GM21576 (cell line): ENCODE results near the gene TMPRSS3.

Experiments
- ATAC-seq: cut with Tn5 transposase; IDR thresholded peaks from one replicate; pipeline ENCODE4 v1.9.1; 2021; ENCODE audit warnings: mild to moderate bottlenecking, moderate library complexity; ENCODE audit not compliant: unreplicated experiment

Gene TMPRSS3

DNA sequence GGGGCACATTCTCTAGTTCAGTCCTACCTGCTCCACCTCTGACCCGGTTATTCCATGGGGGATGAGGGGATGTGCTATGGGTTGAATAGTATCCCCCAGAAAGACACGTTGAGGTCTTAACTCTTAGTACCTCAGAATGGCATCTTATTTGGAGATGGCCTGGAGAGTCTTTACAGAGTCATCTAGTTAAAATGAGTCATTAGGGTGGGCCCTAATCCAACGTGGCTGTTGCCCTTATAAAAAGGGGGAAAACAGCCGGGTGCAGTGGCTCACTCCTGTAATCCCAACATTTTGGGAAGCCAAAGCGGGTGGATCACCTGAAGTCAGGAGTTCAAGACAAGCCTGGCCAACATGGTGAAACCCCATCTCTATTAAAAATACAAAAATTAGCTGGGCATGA, 5.7 kb downstream of the TMPRSS3 start:
- ATAC-seq, result no peak

DNA sequence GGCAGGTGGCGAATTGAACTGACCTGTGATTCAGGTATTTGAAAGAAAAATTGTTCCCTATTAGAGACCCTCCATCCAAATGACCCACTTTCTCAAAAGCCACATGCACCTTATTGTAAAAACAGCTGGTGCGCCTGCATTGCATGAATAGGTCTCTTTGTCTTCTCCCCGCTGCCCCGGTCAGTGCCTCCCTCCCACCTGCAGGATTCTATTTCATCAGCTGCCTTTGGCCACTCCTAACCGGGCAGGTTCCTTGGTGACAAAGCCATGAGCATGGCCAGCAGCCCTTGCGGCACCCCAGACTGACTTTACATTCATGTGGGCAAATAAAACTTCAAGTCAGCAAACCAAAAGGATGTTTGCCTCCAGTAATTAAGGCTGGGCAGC, 6.4 kb downstream of the TMPRSS3 start:
- ATAC-seq, result no peak

DNA sequence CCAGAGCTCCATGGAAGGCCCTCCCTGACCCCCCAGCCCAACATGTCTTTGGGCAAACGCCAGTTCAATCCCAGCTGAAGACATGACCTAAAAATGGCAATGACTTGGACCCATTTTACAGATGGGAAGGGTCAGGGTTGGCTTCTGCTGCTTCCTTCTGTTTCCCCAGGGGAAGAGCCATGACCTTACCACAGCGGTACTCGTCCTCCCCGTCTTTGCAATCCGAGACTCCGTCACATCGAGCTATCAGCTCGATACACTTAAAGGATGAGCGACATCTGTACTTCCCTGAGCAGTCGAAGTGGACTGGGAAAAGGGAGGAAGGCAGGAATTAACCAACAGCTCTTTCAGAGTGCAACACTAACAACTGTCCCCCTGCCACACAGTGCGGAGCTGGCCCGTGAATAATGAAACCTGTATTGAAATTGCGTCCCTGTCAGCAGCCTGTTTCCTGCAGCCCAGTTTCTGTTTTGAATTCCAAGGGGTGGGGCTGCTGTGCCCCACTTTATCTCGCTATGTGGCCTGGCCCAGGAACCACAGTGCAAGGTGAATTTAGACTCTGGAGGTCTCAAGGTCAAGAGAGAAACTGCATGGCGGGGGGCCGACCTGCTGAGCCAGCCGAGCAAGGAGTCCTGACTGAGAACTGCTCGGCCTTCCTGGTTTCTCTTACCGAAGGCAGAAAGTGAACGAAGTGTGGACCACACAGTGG, 7.0 kb downstream of the TMPRSS3 start:
- no peak for ATAC-seq

DNA sequence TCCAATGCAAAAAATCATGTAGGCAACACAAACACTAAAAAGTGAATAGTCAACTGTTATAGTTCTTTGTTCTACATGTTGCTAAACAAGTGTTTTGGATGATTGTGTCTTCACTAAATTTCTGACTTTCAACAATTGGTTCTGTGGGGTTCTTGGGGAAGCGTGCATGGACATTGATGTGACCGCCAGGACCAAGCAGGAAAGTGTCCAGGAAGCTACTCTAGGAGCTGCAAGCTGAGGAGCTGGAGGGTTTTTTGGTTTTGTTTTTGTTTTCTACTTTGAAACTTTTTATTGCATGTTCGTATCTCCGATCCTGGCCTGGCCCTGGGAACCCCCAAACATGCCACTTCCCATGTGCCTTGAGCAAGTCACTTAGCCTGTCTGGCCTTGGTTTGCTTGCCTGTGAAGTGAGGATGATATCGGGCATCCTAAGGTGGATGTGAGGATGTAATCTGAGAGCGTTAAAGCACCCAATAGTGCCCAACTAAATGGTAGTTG, 8.0 kb downstream of the TMPRSS3 start:
- no peak for ATAC-seq

DNA sequence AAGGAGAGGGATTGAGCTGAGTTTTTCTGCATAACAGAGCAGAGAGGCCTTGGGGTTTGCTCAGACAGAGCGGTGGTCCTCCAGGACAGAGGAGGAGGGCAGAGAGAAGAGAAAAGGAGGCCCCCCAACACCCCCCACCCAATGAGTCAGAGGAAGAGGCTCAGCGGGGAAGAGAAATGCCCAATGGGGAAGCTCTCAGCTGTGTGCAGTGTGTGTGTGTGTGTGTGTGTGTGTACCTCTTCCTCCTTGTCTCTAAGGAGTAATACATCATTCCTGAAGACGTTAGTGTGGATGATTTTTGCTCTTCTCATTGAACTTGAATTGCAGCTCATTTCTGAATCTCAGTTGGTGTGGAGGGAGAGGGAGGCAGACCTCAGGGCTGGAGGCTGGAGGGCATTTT, 8.7 kb downstream of the TMPRSS3 start:
- no peak for ATAC-seq

DNA sequence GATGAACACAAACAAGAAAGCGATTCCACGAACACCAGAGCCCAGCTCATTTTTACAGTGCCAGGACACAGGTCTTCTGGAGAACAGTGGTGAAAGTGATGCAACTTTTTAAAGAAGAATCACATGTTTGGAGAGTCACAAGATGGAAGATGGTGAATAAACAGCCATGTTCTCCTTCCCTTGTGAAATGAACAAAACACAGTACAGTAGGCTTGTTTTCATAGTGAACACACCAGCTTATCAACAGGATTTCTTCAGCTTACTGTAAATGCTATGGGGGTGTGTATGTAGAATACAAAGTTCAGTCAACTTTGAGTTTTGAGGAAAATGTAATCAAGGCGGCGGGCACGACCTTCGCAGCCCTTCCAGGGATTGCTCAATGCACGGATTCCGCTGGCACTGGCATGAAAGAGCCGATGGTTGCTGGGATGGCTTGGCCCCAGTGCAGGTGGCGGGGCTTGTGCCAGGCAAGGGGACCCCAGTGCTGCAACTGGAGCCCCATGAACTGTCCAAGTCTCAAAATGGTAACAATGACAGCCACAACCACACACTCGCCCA, 9.7 kb downstream of the TMPRSS3 start:
- ATAC-seq, result no peak

DNA sequence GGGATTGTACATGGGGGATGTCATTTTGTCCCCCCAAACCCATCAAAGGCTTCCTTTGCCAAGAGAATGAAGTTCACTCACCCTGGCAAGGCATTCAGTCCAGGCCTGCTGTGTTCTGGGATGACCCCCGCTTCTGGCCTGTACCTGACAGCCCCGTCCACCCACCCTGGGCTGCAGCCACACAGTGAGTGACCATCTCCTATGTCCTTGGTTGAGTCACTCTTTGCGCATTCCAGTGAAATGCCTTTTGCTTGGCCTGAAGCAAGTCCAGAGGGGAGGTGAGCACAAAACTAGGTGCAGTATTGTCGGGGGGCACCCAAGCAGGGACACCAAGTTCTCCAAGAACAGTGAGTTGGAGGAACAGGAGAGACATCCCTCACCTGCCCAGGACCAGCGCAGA, 10.2 kb downstream of the TMPRSS3 start:
- ATAC-seq, result no peak

DNA sequence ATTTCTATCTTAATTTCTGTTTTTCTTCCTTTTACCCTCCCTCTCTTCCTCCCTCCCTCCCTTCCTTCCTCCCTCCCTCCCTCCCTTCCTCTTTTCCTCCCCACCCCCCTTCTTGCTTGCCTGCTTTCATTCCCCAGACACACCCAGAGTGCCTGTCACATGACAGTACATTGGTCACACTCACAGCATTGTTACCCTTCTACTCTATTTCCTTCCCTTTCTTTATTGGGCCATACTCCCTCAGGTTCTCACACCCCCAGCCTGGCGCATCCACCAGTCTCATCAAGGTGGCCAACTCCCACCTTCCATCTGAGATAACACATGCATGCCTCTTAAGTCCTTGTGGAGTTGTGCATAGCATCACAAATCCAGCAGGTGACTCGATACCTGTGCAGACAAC, 10.9 kb downstream of the TMPRSS3 start:
- no peak for ATAC-seq

DNA sequence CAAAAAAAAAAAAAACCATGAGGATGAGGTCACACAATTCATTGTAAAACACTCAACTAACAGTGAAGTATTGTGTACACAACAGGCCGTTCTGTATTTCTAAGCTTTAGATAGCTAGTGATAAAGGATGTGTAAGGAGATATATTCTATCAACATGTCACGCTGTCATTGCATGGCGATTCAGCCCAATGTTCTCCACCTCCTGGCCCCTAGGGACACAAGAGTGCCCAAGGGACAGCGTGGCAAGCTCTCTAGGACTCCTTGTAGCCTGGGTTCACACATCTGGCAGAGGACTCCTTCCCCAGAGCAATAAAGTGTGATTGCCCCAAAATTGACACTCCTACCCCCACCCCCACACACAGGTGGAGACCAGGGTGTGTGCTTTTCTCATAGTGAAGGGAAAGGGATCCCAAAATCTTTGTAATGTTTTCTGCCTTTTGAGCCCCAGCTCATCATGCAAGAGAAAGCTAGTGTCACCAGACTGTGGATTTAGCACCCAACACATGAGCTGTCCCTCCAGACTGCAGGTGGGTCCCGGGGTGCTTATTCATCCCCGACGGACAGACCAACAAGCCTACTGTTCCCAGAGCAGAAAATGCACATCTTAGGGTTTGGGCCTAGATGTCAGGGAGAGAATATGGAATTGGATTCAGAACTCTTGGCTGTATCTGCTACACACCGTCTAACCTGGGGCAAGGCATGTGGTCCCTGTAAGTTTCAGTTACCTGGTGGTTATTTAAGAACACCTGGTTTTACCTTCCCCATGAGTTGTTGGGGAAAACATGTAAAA, 11.5 kb downstream of the TMPRSS3 start:
- ATAC-seq, result no peak

DNA sequence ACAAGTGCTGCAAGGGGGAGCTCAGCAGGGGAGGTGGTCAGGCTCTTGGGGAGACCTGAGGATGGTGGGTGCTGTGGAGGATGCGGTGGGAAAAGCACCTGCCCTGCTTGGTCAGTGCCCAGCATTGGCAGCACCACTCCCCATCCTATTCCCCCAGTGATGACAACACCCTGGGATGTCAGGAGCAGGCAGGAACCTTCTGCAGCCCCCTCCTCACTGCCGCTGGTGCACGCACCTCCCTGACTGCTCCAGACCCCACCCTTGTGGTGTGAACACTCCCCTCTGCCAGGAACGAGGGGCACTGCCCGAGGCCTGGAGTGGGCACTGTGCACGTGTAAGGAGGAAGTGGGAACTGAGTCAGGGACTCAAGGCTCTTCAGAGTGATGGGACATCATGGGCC, 12.5 kb downstream of the TMPRSS3 start:
- no peak for ATAC-seq

DNA sequence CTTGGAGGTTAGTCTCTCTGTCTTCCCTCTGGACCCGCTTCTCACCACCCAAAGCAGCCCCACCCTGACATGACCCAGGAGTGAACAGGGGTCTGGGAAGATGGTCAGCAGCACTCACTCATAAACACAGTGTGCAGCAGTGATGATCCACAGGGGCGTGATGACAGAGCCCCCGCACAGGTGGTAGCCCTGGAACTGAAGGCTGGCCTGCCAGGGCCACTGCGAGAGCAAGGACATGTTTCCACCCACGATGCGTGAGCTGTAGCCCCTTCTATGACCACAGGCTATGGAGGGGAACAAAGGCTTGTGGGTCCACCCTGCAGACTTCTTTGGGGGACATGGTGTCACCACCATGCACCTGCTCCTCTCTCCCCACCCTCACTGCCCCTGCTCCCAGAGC, 12.9 kb downstream of the TMPRSS3 start:
- ATAC-seq, result no peak

DNA sequence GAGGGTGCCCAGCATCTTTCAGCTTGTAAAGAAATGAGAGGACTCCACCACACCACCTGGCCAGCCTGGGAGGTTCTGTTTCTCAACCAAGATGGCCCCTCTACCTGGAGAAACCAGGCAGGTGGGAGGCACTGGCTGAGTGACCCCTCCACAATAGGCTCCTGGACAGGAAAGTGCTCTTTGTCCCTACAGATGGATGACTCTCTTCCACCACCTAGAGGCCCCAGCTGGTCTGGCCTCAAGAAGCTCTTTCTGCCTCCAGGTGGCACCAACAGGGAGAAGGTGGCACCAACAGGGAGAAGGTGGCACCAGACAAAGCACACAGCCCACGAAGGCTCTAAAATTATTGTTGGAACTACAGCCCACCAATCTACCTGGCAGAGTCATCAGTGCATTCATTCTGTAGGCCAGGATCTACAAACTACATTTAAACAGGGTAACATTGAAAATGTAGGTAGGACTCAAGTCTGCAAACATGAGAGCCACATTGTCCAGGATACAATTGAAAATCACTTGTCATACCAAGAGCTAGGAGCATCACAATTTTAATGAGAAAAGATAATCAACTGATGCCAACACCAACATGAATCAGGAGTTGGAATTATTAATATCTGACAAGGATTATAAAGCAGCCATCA, 14.4 kb downstream of the TMPRSS3 start:
- no peak for ATAC-seq

DNA sequence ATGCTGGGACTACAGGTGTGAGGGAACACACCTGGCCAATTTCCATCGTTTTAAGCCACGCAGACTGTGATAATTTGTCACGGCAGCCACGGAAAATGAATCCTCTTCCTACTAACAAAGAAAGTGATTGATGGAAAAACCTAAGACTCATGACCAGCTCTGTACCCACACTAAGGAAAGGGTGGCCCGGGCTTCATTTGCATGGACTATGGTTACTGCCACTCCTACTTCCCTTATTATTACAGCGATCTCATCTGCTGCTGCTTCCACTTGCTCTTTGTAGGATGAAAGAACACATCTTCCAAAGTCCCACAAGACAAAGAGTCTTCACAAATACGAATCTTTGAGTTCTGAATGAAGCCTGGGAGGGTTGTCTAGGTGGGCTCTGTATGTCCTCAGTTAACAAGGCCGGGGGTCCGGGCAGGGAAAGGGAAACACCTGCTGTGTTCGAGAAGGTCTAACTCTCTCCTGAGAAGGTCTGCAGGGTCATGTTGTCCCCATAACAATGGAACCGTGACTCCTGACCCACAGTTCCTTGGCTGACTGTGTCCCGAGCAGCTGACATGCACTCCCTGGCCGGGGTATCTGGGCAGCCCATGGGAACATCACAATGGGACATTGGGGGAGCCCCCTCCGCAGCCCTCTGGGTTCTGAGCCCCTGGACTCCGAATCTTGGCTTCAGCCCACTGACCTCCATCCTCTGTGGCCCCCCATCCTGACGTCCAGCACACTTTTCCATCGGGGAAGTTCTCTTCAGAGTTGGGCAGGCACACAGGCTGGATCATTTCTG, 16.2 kb downstream of the TMPRSS3 start:
- no peak for ATAC-seq

DNA sequence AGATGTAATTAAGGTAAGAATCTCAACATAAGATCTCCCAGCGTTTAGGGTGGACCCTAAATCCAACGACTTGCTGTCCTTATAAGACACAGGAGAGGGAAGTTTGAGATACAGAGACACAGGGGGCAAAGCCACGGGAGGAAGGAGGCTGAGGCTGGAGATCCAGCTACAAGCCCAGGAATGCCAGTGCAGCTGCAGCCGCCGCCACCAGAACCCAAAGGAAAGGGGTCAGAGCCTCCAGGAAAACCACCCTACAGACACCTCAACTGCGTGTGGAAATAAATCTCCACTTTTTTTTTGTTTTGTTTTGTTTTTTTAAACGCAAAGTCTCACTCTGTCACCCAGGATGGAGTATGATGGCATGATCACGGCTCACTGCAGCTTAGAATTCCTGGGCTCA, 17.4 kb downstream of the TMPRSS3 start:
- no peak for ATAC-seq

DNA sequence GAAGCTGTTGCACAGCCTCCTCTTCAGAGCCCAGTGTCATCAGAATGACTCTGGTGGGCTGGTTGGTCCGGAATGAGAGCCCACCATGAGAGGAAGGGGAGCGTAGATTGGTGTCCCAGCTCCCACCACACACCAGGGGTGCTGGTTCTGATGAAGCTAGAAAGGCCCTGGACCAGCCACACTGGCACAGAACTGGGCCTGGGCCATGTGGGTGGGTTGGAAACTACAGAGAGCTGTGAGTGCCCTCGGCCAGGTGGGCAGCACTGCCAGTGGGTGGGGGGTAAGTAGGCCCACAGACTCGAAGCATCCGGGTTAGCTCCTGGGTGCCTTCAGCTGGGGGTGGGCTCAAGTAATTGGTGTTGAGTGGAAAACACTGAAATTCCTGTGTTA, 17.9 kb downstream of the TMPRSS3 start:
- ATAC-seq, result no peak

DNA sequence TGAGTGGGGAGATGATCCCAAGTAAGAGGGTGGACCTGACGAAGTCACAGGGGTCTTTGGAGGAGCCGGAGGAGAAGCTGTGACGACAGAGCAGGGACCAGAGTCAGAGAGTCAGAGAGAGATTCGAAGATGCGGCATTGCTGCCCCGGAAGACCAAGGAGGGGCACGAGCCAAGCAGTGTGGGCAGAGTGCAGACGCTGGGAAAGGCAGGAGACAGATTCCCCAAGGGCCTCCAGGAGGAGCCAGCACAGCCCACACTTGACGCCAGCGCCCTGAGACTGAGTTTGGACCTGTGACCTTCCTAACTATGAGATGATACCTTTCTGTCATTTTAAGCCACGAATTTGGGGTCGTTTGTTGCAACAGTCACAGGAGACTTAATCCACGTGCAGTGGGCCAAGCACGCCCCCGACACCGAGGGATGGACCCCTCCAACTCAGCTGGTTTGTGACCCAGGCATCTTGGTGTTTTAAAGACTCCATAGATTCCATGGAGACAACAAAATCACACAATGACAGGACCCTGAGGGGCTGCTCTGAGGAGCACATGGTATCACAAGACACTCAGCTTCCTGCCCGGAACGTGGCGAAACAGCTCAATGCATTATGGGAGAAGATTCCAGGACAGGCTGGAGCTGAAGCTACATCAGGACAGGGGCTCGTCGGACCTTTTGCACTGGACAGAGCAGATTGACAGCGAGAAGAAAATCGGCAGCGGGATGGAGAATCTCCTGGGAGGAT, 18.5 kb downstream of the TMPRSS3 start:
- no peak for ATAC-seq

DNA sequence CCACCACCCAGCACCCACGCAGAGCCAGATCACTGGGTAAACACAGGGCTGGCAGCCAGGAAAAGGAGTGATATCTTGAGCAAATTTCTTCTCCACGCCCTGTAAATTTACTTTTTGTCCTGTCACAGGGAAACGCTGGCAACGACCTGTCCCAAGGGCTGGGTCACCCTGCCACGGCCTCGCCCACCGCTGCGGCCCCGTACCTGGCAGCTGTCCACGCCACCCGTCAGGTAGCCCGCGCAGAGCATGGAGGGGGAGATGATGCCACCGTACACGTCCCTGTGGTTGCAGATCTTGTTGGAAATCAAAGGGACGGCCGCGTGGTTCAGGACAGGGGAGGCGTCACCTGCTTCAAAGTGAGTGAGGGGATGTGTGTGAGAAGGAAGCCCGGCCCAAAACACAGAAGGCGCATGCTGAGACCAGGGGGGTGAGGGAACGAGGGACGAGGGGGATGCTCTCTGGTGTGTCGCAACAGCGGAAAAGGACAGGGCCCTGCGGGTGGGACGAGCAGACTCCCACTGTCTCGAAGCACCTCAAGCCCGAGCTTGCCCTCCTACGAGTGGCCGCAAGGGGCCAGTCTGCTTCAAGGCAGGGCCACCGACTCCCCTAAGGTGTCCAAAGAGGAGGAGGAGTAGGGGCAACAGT, 19.4 kb downstream of the TMPRSS3 start:
- no peak for ATAC-seq

DNA sequence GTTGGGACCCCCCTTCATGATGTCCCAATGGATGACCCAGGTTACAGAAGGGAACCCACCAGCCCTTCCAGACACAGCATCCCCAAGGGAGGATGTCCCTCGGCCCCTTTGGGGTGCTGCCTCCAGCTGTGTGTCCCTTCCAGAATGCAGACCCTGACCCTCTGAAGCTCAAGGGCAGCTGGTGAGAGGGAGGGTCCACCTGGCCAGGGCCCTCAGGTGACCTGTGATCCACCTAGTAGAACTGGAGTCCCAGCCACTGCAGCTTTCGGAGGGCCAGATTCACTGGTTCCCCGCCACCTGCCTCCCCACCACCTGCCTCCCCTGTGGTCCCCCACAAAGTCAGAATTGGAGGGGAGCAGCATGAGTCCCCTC, 19.9 kb downstream of the TMPRSS3 start:
- ATAC-seq, result no peak

DNA sequence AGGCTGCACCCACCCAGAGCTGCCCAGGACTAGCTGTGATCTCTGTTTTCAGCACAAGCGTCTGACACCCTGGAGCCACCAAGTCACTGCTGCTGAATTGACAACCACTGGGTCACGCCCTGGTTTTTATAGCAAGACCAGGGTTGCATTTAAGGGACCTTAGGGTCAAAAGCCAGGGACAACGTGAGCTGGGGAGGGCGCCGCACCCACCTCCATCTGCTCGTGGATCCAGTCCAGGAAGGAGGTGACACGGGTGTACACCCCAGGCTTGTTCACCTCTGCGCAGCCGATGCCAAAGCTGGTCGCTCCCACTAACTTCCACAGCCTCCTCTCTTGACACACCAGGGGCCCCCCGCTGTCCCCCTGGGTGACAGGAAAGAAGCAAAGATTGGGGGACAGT, 20.3 kb downstream of the TMPRSS3 start:
- ATAC-seq, result no peak
